Hepatocyte (in vitro differentiated cells): Measurements from ENCODE around the gene ATP9A. TPM values are rescaled to one million over a fixed set of nuclear protein-coding genes. Genes with fewer than 3 reads are reported as not detected.

Experiments
- DNase-seq: peaks from one replicate; pipeline ENCODE4 v3.0.0-alpha.2; 2016; ENCODE audit warnings: low spot score
- H2AFZ ChIP-seq: fragments of 200-600 bp; sonication (generic); 2 replicates; pipeline ENCODE4 v1.6.0; 2016; ENCODE audit warnings: antibody characterized with exemption, mild to moderate bottlenecking
- H3K27ac ChIP-seq: fragments of 200-600 bp; sonication (generic); 2 replicates; pipeline ENCODE4 v1.5.1; 2016; ENCODE audit warnings: mild to moderate bottlenecking
- H3K27me3 ChIP-seq: fragments of 200-600 bp; sonication (generic); 2 replicates; pipeline ENCODE4 v1.6.1; 2016
- H3K36me3 ChIP-seq: fragments of 200-600 bp; sonication (generic); replicated peaks from 2 replicates; pipeline ENCODE4 v1.5.1; 2016; ENCODE audit warnings: low read depth; ENCODE audit not compliant: insufficient read depth
- H3K4me1 ChIP-seq: fragments of 200-600 bp; sonication (generic); 2 replicates; pipeline ENCODE4 v1.5.1; 2016; ENCODE audit warnings: mild to moderate bottlenecking, moderate library complexity; ENCODE audit not compliant: insufficient read depth
- H3K4me2 ChIP-seq: fragments of 200-600 bp; sonication (generic); 2 replicates; pipeline ENCODE4 v1.6.0; 2016
- H3K4me3 ChIP-seq: fragments of 200-600 bp; sonication (generic); 2 replicates; pipeline ENCODE4 v1.5.1; 2016; ENCODE audit warnings: mild to moderate bottlenecking
- H3K79me2 ChIP-seq: fragments of 200-600 bp; sonication (generic); 2 replicates; pipeline ENCODE4 v1.6.0; 2017; ENCODE audit warnings: mild to moderate bottlenecking
- H3K9me2 ChIP-seq: fragments of 200-600 bp; sonication (generic); replicated peaks from 2 replicates; pipeline ENCODE4 v1.6.0; 2017; ENCODE audit warnings: mild to moderate bottlenecking; ENCODE audit not compliant: insufficient read depth
- H3K9me3 ChIP-seq: fragments of 200-600 bp; sonication (generic); 2 replicates; pipeline ENCODE4 v1.5.1; 2016; ENCODE audit warnings: low read depth, mild to moderate bottlenecking
- H4K20me1 ChIP-seq: fragments of 200-600 bp; sonication (generic); 2 replicates; pipeline ENCODE4 v1.6.0; 2016; ENCODE audit warnings: mild to moderate bottlenecking; ENCODE audit not compliant: insufficient read depth, poor library complexity, severe bottlenecking
- EZH2 ChIP-seq: fragments of 200-600 bp; sonication (generic); IDR thresholded peaks from 2 replicates; pipeline ENCODE4 v1.6.1; 2016; ENCODE audit warnings: antibody characterized with exemption, mild to moderate bottlenecking, borderline replicate concordance
- EZH2phosphoT487 ChIP-seq: fragments of 200-600 bp; sonication (generic); IDR thresholded peaks from one replicate; pipeline ENCODE4 v1.6.1; 2018; ENCODE audit warnings: antibody characterized with exemption, mild to moderate bottlenecking, low read depth, moderate library complexity; ENCODE audit not compliant: unreplicated experiment, severe bottlenecking
- WGBS: methylation state at CpG from one replicate; pipeline ENCODE4 v1.1.6; 2016; ENCODE audit warnings: low lambda C conversion rate; ENCODE audit errors: missing lambda C conversion rate; 5-methylcytosine and 5-hydroxymethylcytosine counted together
- polyA plus RNA-seq: library from polyadenylated mRNA; unstranded; fragments of >200 nt; fragmentation: Nextera tagmentation; extraction: Ambion mirVana; gene quantifications from 2 replicates; pipeline ENCODE4 v1.2.1, GENCODE V29; 2016
- total RNA-seq: library from RNA; depleted of rRNA; stranded (reverse); fragments of >200 nt; gene quantifications from 2 replicates; pipeline ENCODE4 v1.2.3, GENCODE V29; 2014
- TF ChIP-seq, protein P1 (sequence below): fragments of 200-600 bp; sonication (generic); IDR thresholded peaks from 2 replicates; pipeline ENCODE4 v1.5.1; 2016; ENCODE audit warnings: antibody characterized with exemption, mild to moderate bottlenecking; ENCODE audit not compliant: poor library complexity

Gene ATP9A
- total and polyA plus RNA-seq, 2 experiments from 2014 or later = 12.1 to 28.1 TPM

DNA sequence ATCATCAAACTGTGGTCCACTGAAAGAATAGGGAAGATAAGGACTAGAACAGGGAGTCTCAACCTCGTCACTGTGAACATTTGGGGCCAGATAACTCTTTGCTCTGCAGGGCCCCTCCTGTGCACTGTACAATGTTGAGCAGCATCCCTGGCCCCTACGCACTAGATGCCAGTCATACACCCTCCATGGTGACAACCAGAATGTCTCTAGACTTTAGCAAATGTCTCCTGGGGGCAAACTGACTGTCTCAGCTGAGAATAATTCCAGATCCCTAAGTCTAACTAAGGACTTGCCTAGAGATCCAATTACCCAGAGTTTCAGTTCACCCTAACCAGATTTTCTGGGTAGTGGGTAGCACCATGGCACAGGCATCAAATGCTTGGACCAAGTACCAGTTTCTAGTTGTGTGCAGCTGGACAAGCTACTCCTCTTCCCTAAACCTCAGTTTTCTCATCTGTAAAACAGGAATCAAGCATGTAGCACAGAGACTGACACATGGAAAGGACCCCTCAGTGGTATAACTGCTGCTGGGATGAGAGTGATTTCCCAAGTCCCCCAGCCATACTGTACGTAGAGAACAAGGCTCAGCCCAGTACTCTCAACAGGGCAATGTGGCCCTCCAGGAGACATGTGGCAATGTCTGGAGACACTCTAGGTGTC, 138.7 kb downstream of the ATP9A start:
- peak overlapping the region; percentile 13 for H3K27ac ChIP-seq
- no peaks in the 10 kb centered on the region for H3K9me2 ChIP-seq
- no peaks in the 10 kb centered on the region for H3K79me2 ChIP-seq
- no peaks in the 10 kb centered on the region for H3K27me3 ChIP-seq
- H2AFZ ChIP-seq = no peak overlapping the region
- 66% methylated on average over 3 of the region's 3 CpGs for WGBS
- no peaks in the 10 kb centered on the region for H3K36me3 ChIP-seq
- H3K4me2 ChIP-seq = no peak overlapping the region
- DNase-seq = no peak
- TF ChIP-seq EZH2 = no peak
- TF ChIP-seq EZH2phosphoT487 = no peak
- TF ChIP-seq, protein P1, sequence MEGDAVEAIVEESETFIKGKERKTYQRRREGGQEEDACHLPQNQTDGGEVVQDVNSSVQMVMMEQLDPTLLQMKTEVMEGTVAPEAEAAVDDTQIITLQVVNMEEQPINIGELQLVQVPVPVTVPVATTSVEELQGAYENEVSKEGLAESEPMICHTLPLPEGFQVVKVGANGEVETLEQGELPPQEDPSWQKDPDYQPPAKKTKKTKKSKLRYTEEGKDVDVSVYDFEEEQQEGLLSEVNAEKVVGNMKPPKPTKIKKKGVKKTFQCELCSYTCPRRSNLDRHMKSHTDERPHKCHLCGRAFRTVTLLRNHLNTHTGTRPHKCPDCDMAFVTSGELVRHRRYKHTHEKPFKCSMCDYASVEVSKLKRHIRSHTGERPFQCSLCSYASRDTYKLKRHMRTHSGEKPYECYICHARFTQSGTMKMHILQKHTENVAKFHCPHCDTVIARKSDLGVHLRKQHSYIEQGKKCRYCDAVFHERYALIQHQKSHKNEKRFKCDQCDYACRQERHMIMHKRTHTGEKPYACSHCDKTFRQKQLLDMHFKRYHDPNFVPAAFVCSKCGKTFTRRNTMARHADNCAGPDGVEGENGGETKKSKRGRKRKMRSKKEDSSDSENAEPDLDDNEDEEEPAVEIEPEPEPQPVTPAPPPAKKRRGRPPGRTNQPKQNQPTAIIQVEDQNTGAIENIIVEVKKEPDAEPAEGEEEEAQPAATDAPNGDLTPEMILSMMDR = no peak
- H3K4me3 ChIP-seq = no peak overlapping the region
- no peaks in the 10 kb centered on the region for H4K20me1 ChIP-seq
- no peaks in the 10 kb centered on the region for H3K9me3 ChIP-seq
- H3K4me1 ChIP-seq = peaks cover 9% of the 10 kb centered on the region

- no peak overlapping the region for H2AFZ ChIP-seq
- no peak overlapping the region for H3K4me2 ChIP-seq
- no peak overlapping the region for H3K4me3 ChIP-seq
- H3K27me3 ChIP-seq = no peaks in the 10 kb centered on the region
- no peaks in the 10 kb centered on the region for H3K79me2 ChIP-seq
- no peaks in the 10 kb centered on the region for H3K9me3 ChIP-seq
- TF ChIP-seq EZH2phosphoT487 (no peak), EZH2 (no peak)
- TF ChIP-seq, protein P1 = no peak
- no peaks in the 10 kb centered on the region for H4K20me1 ChIP-seq
- 80% methylated on average over 8 of the region's 8 CpGs for WGBS
- H3K36me3 ChIP-seq = no peaks in the 10 kb centered on the region
- peak overlapping the region; percentile 13 for H3K27ac ChIP-seq
- no peaks in the 10 kb centered on the region for H3K9me2 ChIP-seq
- peaks cover 9% of the 10 kb centered on the region for H3K4me1 ChIP-seq
- DNase-seq = no peak
Observed at GRCh38 chr20:51628533-51629398, 139.4 kb downstream of the ATP9A start.

- TF ChIP-seq, protein P1 = no peak
- TF ChIP-seq EZH2 (no peak), EZH2phosphoT487 (no peak)
- Histone ChIP-seq H2AFZ (no peak overlapping the region), H3K4me2 (no peak overlapping the region), H3K9me2 (no peaks in the 10 kb centered on the region), H3K36me3 (no peaks in the 10 kb centered on the region), H3K27me3 (no peaks in the 10 kb centered on the region), H4K20me1 (no peaks in the 10 kb centered on the region), H3K4me1 (peaks cover 9% of the 10 kb centered on the region), H3K27ac (no peak overlapping the region), H3K9me3 (no peaks in the 10 kb centered on the region), H3K79me2 (no peaks in the 10 kb centered on the region), H3K4me3 (no peak overlapping the region)
- WGBS = 96% methylated on average over 10 of the region's 10 CpGs
- no peak for DNase-seq
Observed at GRCh38 chr20:51627586-51627985, 140.6 kb downstream of the ATP9A start.
